ENCODE results near the gene INAFM2. TPM values are rescaled to one million over a fixed set of nuclear protein-coding genes. Genes with fewer than 3 reads are reported as not detected.

INAFM2 gene
- total and polyA plus RNA-seq, 9 of the 15 experiments (the other 6 are each of a cell fraction or from before 2014, with no cell fraction given): 11.8 to 43.1 (median 27.2) TPM

DNA sequence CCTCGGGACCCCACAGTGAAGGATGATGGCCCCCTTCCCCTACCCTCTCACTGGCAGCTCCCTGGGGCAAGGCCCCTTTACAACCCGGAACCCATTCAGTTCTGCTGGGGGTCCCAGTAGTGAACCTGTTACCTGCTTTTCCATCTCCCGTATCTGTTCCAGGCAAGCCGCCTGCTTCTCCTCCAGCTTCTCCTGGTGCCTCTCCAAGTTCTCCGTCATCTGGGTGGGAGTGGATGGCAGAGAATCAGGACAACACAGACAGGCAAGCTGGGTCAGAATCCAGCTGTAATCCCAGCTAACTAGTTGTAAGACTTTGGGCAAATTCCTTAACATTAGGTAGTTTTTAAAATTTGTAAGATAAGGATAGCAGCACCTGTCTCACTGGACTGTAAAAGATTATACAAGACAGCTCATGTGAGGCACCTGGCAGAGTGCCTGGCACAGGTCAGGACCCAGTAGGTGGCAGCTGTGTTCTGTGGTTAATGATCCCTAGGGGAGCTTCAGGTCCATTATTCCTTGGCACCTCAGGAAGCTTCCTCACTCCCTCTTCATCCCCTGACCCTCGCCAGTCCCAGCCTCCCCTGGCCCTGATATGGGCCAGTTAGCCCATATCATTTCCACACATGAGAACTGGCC lies 34.2 kb upstream of the INAFM2 start:
- H3K27me3 ChIP-seq (ENCODE audit: control insufficient read depth in 2 of 2, insufficient read depth in 2 of 2, low read length in 2 of 2): peaks cover 3 to 22% of the 10 kb centered on the region in 2 experiments; a peak in 4 of 5 replicates
- H3K36me3 ChIP-seq (ENCODE audit: control insufficient read depth, insufficient read depth, low read length): no peaks in the 10 kb centered on the region
- intact Hi-C loops (cut with micrococcal nuclease): no loop called here
- in situ Hi-C loops (cut with MboI): no loop called here
- H3K9ac ChIP-seq (ENCODE audit: insufficient read depth in 1 of 2, low read depth in 2 of 2, low read length in 2 of 2): no peak overlapping the region; a peak in 1 of 4 replicates
- BruUV-seq (replicated peaks): no TSS peak
- H3K27ac ChIP-seq (ENCODE audit: extremely low read depth, low read depth, low read length): no peak overlapping the region
- no peaks in the 10 kb centered on the region for H3K79me2 ChIP-seq (ENCODE audit: control insufficient read depth, insufficient read depth, low read length)
- POLR2A ChIA-PET: interaction anchor here (1.1 kb wide), 1 partner anchor 12 kb away, joined by 3 read pairs; no protein-coding TSS in a partner anchor
- CTCF ChIA-PET (ENCODE audit: low intra/inter-chr PET ratio): no interaction called here
- H2AFZ ChIP-seq (ENCODE audit: low read depth, low read length): no peak overlapping the region
- H3K9me3 ChIP-seq (replicated peaks; ENCODE audit: control insufficient read depth, insufficient read depth, low read depth, low read length): no peaks in the 10 kb centered on the region
- ATAC-seq: no peak
- peaks cover 0 to 23% of the 10 kb centered on the region in 2 experiments; a peak in 3 of 5 replicates for H3K4me1 ChIP-seq (replicated peaks in 1 of 2; ENCODE audit: control insufficient read depth in 2 of 2, insufficient read depth in 2 of 2, low read length in 2 of 2)
- TF ChIP-seq SLC30A9 (CRISPR knock-in tag; IDR thresholded peaks at IDR 0.05): no peak
- no peak for TF ChIP-seq STAG1 (CRISPR knock-in tag; IDR thresholded peaks at IDR 0.05; ENCODE audit: borderline replicate concordance)
- no peak for TF ChIP-seq ILK (tag; IDR thresholded peaks at IDR 0.05; ENCODE audit: borderline replicate concordance, low read depth)
- no peak for TF ChIP-seq TARDBP (IDR thresholded peaks at IDR 0.05)
- TF ChIP-seq COPS2 (conservative IDR thresholded peaks at IDR 0.05): no peak
- TF ChIP-seq RBM22 (IDR thresholded peaks at IDR 0.05; ENCODE audit: low read depth, low read length, poor library complexity, severe bottlenecking): no peak
- H3K4me2 ChIP-seq (ENCODE audit: insufficient read depth, low read length): no peak overlapping the region
- WGBS (ENCODE audit: insufficient coverage, low coverage, missing lambda C conversion rate): 46% methylated on average over 6 of the region's 6 CpGs
- no peak overlapping the region for H3K4me3 ChIP-seq
- DNase-seq (ENCODE audit: extremely low read depth in 1 of 4, low spot score in 3 of 4): no peak
- no peaks in the 10 kb centered on the region for H4K20me1 ChIP-seq (replicated peaks; ENCODE audit: control insufficient read depth, insufficient read depth, low read length)
- H3K9me1 ChIP-seq (ENCODE audit: control insufficient read depth, insufficient read depth, low read length): no peaks in the 10 kb centered on the region
- no peak for FAIRE-seq

All from K562 (cell line).